Measurements from ENCODE around the gene DNAJC5.
"Not testable (repeated sequence)": the region's sequence is repeated elsewhere in the genome, so short reads cannot be mapped to it uniquely, and the experiment has no call there.

Gene DNAJC5

GRCh38 chr20:63973160-63973479, 78.2 kb downstream of the DNAJC5 start:
- no peak for TF ChIP-seq CTCF (conservative IDR thresholded peaks at IDR 0.05; ENCODE audit: control insufficient read depth, insufficient read depth, low read depth, low read length)
- H3K4me3 ChIP-seq (ENCODE audit: control insufficient read depth, low read depth, low read length) = no peak overlapping the region
- no peak for DNase-seq (ENCODE audit: low read depth)

GRCh38 chr20:63973636-63974401, 78.9 kb downstream of the DNAJC5 start:
- DNase-seq (ENCODE audit: low read depth) = peak; percentile 76
- H3K4me3 ChIP-seq (ENCODE audit: control insufficient read depth, low read depth, low read length) = peak overlapping the region; percentile 55
- peak; percentile 84 for TF ChIP-seq CTCF (conservative IDR thresholded peaks at IDR 0.05; ENCODE audit: control insufficient read depth, insufficient read depth, low read depth, low read length)

DNA sequence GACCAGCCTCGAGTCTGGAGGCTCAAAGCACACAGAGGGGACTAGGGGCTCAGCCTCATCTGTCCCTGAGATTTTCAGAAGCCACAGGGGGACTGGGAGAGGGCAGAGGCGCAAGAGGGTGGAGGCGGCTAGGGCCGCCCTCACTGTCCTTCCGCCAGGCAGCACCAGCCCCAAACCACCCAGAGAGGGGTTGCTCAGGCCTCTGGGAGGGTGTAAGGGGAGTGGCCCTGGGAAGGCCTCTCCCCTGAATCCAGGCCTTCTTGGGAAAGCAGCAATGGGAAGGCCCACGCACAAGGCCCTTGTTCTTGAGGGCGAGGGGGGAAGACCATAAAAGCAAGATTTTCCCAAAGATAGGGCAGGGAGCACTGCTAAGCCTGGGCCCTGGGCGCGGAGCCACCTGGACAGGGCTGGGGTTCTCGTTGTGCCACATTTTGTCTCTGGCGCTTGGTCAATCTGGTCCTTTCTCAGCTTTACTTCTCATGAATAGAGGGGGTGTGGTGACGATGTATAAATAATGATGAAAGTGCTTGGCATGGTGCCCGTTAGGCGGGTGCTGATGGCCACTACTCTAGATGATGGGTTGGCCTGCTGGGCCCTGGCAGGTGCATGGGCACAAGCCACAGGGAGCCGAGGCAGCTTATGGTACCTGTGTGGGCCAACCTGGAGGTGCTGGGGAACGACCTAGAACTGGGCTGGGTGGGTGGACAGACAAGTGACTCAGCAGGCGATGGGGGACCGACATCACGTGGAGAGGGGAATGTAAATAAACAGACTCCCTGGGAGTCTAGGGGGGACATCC, 79.7 kb downstream of the DNAJC5 start:
- TF ChIP-seq CTCF (conservative IDR thresholded peaks at IDR 0.05; ENCODE audit: control insufficient read depth, insufficient read depth, low read depth, low read length) = no peak
- DNase-seq (ENCODE audit: low read depth) = no peak
- no peak overlapping the region for H3K4me3 ChIP-seq (ENCODE audit: control insufficient read depth, low read depth, low read length)

DNA sequence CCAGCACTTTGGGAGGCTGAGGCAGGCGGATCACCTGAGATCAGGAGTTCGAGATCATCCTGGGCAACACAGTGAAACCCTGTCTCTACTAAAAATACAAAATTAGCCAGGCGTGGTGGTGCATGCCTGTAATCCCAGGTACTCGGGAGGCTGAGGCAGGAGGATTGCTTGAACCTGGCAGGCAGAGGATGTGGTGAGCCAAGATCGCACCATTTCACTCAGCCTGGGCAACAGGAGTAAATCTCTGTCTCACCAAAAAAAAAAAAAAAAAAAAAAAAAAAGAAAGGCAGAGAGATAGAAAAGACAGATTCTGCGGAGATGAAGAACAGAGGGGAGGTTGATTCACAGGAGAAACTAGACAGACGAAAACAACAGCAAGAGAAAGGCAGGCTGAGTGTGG, 81.6 kb downstream of the DNAJC5 start:
- DNase-seq (ENCODE audit: low read depth); H3K4me3 ChIP-seq (ENCODE audit: control insufficient read depth, low read depth, low read length): not testable (repeated sequence)

- no peak for TF ChIP-seq CTCF (conservative IDR thresholded peaks at IDR 0.05; ENCODE audit: control insufficient read depth, insufficient read depth, low read depth, low read length)
- no peak for DNase-seq (ENCODE audit: low read depth)
- H3K4me3 ChIP-seq (ENCODE audit: control insufficient read depth, low read depth, low read length) = no peak overlapping the region
These were observed 82.2 kb downstream of the DNAJC5 start for GRCh38 chr20:63976980-63977738.

DNA sequence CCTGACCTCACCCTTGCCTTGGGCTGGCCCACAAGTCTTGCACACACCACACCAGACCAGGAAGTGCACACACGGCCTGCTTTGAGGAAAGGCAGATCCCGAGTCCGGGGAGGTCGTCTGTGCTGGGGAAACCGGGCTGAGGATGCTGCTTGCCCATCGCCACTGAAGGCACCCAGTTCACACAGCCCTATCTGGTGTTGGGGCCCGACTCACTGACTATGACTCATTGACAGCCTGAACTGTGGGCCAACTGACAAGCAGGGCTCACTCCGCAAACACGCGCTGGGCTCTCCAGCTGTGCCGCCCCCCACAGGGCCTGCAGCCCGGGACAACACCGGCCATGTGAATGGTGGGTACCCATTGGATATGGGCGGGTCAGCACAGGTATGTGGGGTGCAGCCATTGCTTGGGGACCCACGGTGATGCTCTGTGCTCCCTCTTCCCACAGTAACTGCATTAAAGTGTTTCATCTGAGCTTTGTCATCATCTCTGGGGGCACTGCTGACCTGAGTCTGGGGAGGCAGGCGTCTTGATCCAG, 82.9 kb downstream of the DNAJC5 start:
- no peak overlapping the region for H3K4me3 ChIP-seq (ENCODE audit: control insufficient read depth, low read depth, low read length)
- DNase-seq (ENCODE audit: low read depth) = peak; percentile 77
- no peak for TF ChIP-seq CTCF (conservative IDR thresholded peaks at IDR 0.05; ENCODE audit: control insufficient read depth, insufficient read depth, low read depth, low read length)
